OCI-LY7 (cell line): Measurements from ENCODE around the gene CCDC77. TPM values are rescaled to one million over a fixed set of nuclear protein-coding genes. Genes with fewer than 3 reads are reported as not detected.

Experiments used
- BruUV-seq: library from RNA; stranded (reverse); fragments of 400-500 nt; replicated peaks from 2 replicates; lab custom pipeline; 2021; lab: Mats Ljungman, UMichigan
- CTCF ChIA-PET: fragments of 300-600 bp; sonication (Branson Sonifier 250); formaldehyde crosslinking; loops from one replicate; lab custom pipeline; 2022; ENCODE audit warnings: antibody characterized with exemption; ENCODE audit not compliant: unreplicated experiment; lab: Charles Lee
- POLR2A ChIA-PET: fragments of 300-600 bp; sonication (Branson Sonifier 250); formaldehyde crosslinking; loops from one replicate; lab custom pipeline; 2022; ENCODE audit warnings: antibody characterized with exemption; lab: Charles Lee
- DNase-seq: peaks from one replicate; pipeline ENCODE4 v3.0.0-alpha.2; 2015; ENCODE audit warnings: low spot score
- H2AFZ ChIP-seq: fragments of 200-600 bp; sonication (generic), shearing (Covaris generic); 2 replicates; pipeline ENCODE4 v1.6.1; 2014; ENCODE audit warnings: mild to moderate bottlenecking, antibody characterized with exemption, low read length, moderate library complexity
- H3K27ac ChIP-seq: fragments of 200-600 bp; sonication (generic); 2 replicates; pipeline ENCODE4 v1.5.1; 2014; ENCODE audit warnings: mixed run types, low read depth, mild to moderate bottlenecking, moderate library complexity, low read length, inconsistent platforms; ENCODE audit not compliant: poor library complexity, severe bottlenecking
- H3K36me3 ChIP-seq: fragments of 200-600 bp; sonication (generic); 2 replicates; pipeline ENCODE4 v1.6.1; 2014; ENCODE audit warnings: mild to moderate bottlenecking, antibody characterized with exemption, low read length, moderate library complexity, mixed read lengths; ENCODE audit not compliant: insufficient read depth
- H3K4me1 ChIP-seq: fragments of 200-600 bp; sonication (generic); 2 replicates; pipeline ENCODE4 v1.5.1; 2014; ENCODE audit warnings: mild to moderate bottlenecking, low read length; ENCODE audit not compliant: insufficient read depth, poor library complexity, severe bottlenecking
- H3K4me2 ChIP-seq: fragments of 200-600 bp; sonication (generic); 2 replicates; pipeline ENCODE4 v1.6.1; 2014; ENCODE audit warnings: mild to moderate bottlenecking, low read length
- H3K4me3 ChIP-seq: fragments of 200-600 bp; sonication (generic); 2 replicates; pipeline ENCODE4 v1.5.1; 2014; ENCODE audit warnings: mild to moderate bottlenecking, low read depth, low read length; ENCODE audit not compliant: poor library complexity, severe bottlenecking
- H3K79me2 ChIP-seq: fragments of 200-600 bp; sonication (generic); 2 replicates; pipeline ENCODE4 v1.6.1; 2016; ENCODE audit warnings: low read depth, mild to moderate bottlenecking, low read length, moderate library complexity, mixed read lengths; ENCODE audit not compliant: insufficient read depth
- H3K9me2 ChIP-seq: fragments of 200-600 bp; sonication (generic); 2 replicates; pipeline ENCODE4 v1.6.1; 2016; ENCODE audit warnings: mild to moderate bottlenecking, low read length, mixed read lengths; ENCODE audit not compliant: insufficient read depth
- H3K9me3 ChIP-seq: fragments of 200-600 bp; sonication (generic); 2 replicates; pipeline ENCODE4 v1.6.1; 2014; ENCODE audit warnings: mild to moderate bottlenecking, mixed run types, low read length, mixed read lengths
- H4K20me1 ChIP-seq: fragments of 200-600 bp; sonication (generic); 2 replicates; pipeline ENCODE4 v1.6.1; 2014; ENCODE audit warnings: mild to moderate bottlenecking, antibody characterized with exemption, low read length, moderate library complexity, mixed read lengths; ENCODE audit not compliant: insufficient read depth
- CTCF ChIP-seq: fragments of 200-600 bp; sonication (generic); conservative IDR thresholded peaks from 2 replicates; pipeline ENCODE4 v1.5.1; 2014; ENCODE audit warnings: mild to moderate bottlenecking, antibody characterized with exemption, low read length, moderate library complexity, mixed read lengths
- EZH2phosphoT487 ChIP-seq: fragments of 200-600 bp; sonication (generic); IDR thresholded peaks from 2 replicates; pipeline ENCODE4 v1.6.1; 2018; ENCODE audit warnings: low read depth, borderline replicate concordance, mild to moderate bottlenecking, mixed run types, antibody characterized with exemption, low read length, moderate library complexity, mixed read lengths
- intact Hi-C: fragments of 100-400 bp; cut with micrococcal nuclease; formaldehyde crosslinking; loops from one replicate; pipeline ENCODE4 v1.10.0; 2022; ENCODE audit not compliant: unreplicated experiment
- total RNA-seq, 2 experiments: library from RNA; depleted of rRNA in 1 of 2; stranded (reverse); fragments of >200 nt in 1 of 2; shearing (Covaris generic) in 1 of 2; gene quantifications; 2 replicates each; pipeline ENCODE4 v1.2.3, GENCODE V29; 2014 to 2022

CCDC77 gene
- total RNA-seq, 2 experiments from 2014 or later = 22.2 to 22.5 TPM

- H3K79me2 ChIP-seq = peaks cover 50% of the 10 kb centered on the region
- H3K9me3 ChIP-seq = no peaks in the 10 kb centered on the region
- peaks cover 26% of the 10 kb centered on the region for H3K4me1 ChIP-seq
- H4K20me1 ChIP-seq = peaks cover 26% of the 10 kb centered on the region
- ChIA-PET CTCF (interaction anchor here (0.5 to 0.8 kb wide), 6 partner anchors 11 to 384 kb away, joined by 3 to 6 read pairs (median 3); no protein-coding TSS in a partner anchor), POLR2A (interaction anchor here (0.5 to 4.1 kb wide), 9 partner anchors 9 to 406 kb away, joined by 3 to 43 read pairs (median 4); partner anchors contain the start of gene CCDC77)
- H3K4me2 ChIP-seq = peak within 1 kb of the TSS; percentile 82
- DNase-seq = peak; percentile 96
- H3K9me2 ChIP-seq = no peaks in the 10 kb centered on the region
- peak within 1 kb of the TSS; percentile 83 for H3K4me3 ChIP-seq
- peak within 1 kb of the TSS; percentile 93 for H3K27ac ChIP-seq
- H3K36me3 ChIP-seq = peaks cover 17% of the 10 kb centered on the region
- no TSS peak for BruUV-seq
- TF ChIP-seq CTCF = no peak
- TF ChIP-seq EZH2phosphoT487 = no peak
- peak within 1 kb of the TSS; percentile 84 for H2AFZ ChIP-seq
- intact Hi-C loops = loop anchor here (1.0 kb wide), 1 partner anchor 12 kb away; the partner anchor contains the start of gene CCDC77
Observed at GRCh38 chr12:389142-390096, 12.0 kb upstream of the CCDC77 start, which contains the start of gene KDM5A. Gene KDM5A, minus strand, starts transcription at chr12:389320. Its CDS starts 229 bp downstream, at chr12:389091.

GRCh38 chr12:400828-401227, 616 bp upstream of the CCDC77 start:
- H3K9me2 ChIP-seq = no peaks in the 10 kb centered on the region
- ChIA-PET CTCF (interaction anchor here (0.7 to 1.2 kb wide), 3 partner anchors 11 to 153 kb away, joined by 3 to 4 read pairs (median 3); no protein-coding TSS in a partner anchor), POLR2A (interaction anchor here (0.6 to 1.8 kb wide), 8 partner anchors 11 to 350 kb away, joined by 3 to 43 read pairs (median 3); partner anchors contain the start of gene KDM5A)
- H3K4me3 ChIP-seq = peak overlapping the region; percentile 95
- no peaks in the 10 kb centered on the region for H3K36me3 ChIP-seq
- intact Hi-C loops = loop anchor here (1.0 kb wide), 1 partner anchor 12 kb away; the partner anchor contains the start of gene KDM5A
- H3K4me2 ChIP-seq = peak overlapping the region; percentile 84
- no peaks in the 10 kb centered on the region for H4K20me1 ChIP-seq
- H3K79me2 ChIP-seq = peaks cover 20% of the 10 kb centered on the region; the same call in 1 of the 2 replicates
- no peaks in the 10 kb centered on the region for H3K9me3 ChIP-seq
- peak overlapping the region; percentile 95 for H2AFZ ChIP-seq
- H3K4me1 ChIP-seq = peaks cover 14% of the 10 kb centered on the region
- BruUV-seq = TSS peak; percentile 46
- H3K27ac ChIP-seq = no peak overlapping the region
- DNase-seq = no peak
- TF ChIP-seq CTCF (no peak), EZH2phosphoT487 (no peak)
